GM13977 (cell line): ENCODE data around the gene PLSCR3.

Source experiments
- DNase-seq: peaks from one replicate; pipeline ENCODE4 v3.0.0; 2012; ENCODE audit warnings: low spot score
- in situ Hi-C: fragments of 300-500 bp; cut with MboI; formaldehyde crosslinking; loops from one replicate; pipeline ENCODE4 v1.12.0; 2022; ENCODE audit warnings: low sequenced_read_pairs, low pct_unique_long_range_greater_than_20kb, mixed read lengths, inconsistent platforms; ENCODE audit not compliant: unreplicated experiment
- TF ChIP-seq, protein P1 (sequence below): IDR thresholded peaks from 2 replicates; pipeline ENCODE4 v1.5.1; 2012; ENCODE audit warnings: mild to moderate bottlenecking, control low read depth; ENCODE audit not compliant: insufficient read depth; ENCODE audit errors: extremely low read depth, missing control alignments

Gene PLSCR3

DNA sequence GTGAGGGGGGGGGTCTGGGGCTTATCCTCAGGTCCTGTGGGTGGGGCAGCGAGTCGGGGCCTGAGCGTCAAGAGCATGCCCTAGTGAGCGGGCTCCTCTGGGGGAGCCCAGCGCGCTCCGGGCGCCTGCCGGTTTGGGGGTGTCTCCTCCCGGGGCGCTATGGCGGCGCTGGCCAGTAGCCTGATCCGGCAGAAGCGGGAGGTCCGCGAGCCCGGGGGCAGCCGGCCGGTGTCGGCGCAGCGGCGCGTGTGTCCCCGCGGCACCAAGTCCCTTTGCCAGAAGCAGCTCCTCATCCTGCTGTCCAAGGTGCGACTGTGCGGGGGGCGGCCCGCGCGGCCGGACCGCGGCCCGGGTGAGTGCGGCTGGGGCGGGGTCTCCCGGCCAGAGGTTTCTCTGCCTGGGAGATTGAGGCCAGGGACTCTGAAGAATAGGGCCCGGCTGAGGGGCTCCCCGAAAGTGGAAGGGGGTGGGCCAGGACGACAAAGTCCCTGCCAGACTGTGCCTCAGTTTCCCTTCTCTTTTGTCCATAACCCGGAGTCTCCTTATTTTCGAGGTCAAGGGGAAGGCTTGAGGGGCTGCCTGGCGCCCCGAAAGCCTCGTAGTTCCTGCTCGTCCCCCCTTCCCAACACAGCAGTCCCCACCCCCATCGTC, 45.3 kb upstream of the PLSCR3 start, which contains the start of gene FGF11:
Gene FGF11, plus strand, starts transcription at position 51 of the 651 bp plus-strand sequence. Its CDS starts 109 bp downstream, at position 160.
- in situ Hi-C loops: no loop called here
- DNase-seq: no peak
- TF ChIP-seq, protein P1, sequence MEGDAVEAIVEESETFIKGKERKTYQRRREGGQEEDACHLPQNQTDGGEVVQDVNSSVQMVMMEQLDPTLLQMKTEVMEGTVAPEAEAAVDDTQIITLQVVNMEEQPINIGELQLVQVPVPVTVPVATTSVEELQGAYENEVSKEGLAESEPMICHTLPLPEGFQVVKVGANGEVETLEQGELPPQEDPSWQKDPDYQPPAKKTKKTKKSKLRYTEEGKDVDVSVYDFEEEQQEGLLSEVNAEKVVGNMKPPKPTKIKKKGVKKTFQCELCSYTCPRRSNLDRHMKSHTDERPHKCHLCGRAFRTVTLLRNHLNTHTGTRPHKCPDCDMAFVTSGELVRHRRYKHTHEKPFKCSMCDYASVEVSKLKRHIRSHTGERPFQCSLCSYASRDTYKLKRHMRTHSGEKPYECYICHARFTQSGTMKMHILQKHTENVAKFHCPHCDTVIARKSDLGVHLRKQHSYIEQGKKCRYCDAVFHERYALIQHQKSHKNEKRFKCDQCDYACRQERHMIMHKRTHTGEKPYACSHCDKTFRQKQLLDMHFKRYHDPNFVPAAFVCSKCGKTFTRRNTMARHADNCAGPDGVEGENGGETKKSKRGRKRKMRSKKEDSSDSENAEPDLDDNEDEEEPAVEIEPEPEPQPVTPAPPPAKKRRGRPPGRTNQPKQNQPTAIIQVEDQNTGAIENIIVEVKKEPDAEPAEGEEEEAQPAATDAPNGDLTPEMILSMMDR: no peak

DNA sequence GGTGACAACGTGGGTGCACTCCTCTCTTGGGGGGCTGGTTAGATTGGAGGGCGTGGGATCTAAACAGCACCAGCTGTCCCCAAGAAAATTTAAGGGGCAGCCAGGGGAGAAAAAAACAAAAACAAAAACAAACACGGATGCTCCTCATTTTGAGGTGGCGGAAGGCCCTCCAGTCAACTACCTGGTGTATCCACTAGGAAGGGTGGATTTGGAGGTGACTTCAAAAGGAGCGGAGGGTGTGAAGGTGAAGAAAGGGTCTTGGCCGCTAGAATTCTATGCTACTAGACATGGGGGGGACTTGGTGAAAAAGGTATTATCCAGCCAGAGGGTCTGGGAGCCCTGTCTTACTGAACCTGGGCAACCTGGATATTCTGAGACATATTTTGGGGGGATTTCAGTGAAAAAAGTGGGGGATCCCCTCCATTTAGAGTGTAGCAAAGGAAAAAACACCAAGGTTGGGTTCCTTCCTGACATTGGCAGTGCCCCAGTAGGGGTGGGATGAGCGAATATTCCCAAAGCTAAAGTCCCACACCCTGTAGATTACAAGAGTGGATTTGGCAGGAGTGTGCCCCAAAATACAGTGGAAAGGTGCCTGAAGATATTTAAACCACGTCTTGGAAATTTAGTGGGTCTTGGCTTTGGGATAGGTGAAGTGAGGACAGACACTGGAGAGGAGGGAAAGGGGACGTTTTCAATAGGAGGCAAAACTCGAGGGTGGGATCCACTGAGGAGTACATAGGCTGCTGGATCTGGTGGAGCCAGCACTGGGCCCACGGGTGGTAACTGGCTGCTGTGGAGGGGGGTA, 44.5 kb upstream of the PLSCR3 start:
- TF ChIP-seq, protein P1: no peak
- no peak for DNase-seq

DNA sequence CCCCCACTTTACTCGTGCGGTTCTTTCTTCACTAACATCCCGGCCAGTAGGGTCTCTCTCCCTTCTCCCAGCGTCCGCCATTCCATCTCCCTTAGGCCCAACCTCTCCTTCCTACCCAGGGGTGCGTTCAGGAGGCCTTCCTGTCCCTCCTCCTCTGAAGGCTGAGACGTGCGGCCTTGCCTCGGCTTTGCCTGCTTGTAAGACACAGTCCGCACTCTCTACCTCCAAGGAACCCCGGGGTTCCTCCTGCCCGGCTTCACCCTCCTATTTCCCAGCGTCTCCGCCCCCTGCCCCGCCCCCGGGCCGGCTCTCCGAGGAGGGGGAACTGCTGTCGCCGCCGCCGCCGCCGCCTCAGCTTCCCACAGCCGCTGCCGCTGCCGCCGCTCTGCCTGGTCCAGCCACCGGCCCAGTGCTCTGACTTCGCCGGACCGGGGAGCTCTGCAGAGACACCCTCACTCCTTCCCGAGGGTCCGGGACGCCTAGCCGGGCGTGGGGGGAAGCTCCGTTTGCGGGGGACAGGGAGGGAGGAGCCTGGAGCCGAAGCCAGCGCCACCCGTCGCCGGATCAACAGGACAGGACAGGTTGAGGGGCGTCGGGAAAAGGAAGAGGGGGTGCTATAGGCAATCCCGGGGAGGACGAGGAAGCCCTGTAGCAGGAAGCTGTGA, 43.8 kb upstream of the PLSCR3 start:
- in situ Hi-C loops: no loop called here
- no peak for DNase-seq
- TF ChIP-seq, protein P1: no peak

More for the DNA sequence above, 44.5 kb upstream of the PLSCR3 start:
- in situ Hi-C loops: no loop called here

DNA sequence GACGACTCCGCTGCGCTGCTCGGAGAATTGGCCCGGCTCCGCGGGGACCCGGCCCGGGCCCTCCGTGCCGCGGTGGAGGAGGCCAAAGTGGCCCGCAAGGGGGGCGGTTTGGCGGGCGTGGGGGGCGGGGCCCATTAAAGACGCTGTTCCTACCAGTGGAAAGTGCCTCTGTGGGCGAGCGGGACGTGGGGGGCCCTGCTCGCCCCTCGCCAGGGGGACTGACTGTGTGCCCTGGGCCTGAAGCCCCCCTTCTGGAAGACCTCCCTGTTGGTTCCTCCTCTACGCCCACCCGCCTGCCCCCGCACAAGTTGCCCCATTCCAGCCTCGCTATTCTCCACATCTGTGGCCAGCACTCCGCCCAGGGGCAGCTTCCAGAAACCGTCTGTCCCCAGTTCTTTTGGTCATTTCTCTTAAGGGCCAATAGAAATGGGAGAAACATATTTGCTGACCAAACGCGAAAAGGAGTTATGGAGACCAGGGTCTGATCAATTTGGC, 43.1 kb upstream of the PLSCR3 start:
- in situ Hi-C loops: no loop called here
- TF ChIP-seq, protein P1: no peak
- no peak for DNase-seq

DNA sequence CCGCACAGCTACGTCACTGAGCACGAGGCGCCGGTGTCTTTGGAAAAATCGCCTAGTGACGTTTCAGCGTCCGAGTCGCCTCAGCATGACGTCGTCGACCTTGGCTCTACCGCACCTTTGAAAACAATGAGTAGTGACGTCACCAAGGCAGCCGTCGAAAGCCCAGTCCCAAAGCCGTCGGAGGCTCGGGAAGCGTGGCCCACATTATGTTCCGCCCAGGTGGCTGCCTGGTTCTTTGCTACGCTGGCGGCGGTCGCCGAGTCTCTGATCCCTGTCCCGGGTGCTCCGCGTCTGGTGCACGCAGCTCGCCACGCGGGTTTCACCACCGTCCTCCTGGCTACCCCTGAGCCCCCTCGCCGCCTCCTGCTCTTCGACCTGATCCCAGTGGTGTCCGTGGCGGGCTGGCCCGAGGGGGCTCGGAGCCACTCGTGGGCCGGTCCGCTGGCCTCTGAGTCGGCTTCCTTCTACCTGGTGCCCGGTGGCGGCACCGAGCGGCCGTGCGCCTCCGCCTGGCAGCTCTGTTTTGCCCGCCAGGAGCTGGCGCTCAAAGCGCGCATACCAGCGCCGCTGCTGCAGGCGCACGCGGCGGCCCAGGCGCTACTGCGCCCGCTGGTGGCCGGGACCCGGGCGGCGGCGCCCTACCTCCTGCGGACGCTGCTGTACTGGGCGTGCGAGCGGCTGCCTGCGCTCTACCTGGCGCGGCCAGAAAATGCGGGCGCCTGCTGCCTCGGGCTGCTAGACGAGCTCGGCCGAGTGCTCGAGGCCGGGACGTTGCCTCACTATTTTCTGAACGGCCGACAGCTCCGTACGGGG, 42.4 kb upstream of the PLSCR3 start:
- TF ChIP-seq, protein P1: peak; percentile 88
- DNase-seq: peak; percentile 78
- in situ Hi-C loops: no loop called here
